GM19452 (cell line): Measurements from ENCODE around the gene CYP3A4.
"Not testable (repeated sequence)": the region's sequence is repeated elsewhere in the genome, so short reads cannot be mapped to it uniquely, and the experiment has no call there.

Experiments used
- ATAC-seq: cut with Tn5 transposase; IDR thresholded peaks from one replicate; pipeline ENCODE4 v1.9.1; 2021; ENCODE audit not compliant: unreplicated experiment

CYP3A4 gene

DNA sequence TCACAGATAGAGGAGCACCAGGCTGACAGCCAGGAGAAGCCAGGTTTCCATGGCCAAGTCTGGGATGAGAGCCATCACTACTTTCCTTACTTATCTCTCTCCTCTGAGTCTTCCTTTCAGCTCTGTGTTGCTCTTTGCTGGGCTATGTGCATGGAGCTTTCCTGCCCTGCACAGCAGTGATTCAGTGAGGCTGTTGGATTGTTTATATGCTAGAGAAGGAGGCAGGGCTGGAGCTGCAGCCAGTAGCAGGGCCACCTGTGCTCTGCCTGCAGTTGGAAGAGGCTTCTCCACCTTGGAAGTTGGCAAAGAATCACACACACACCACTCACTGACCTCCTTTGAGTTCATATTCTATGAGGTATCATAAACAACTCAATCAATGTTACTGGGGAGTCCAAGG, at the start of gene CYP3A4:
CYP3A4 (minus strand) TSS at position 178 of the 400 bp plus-strand sequence; CDS start at position 75, 103 bp downstream.
- ATAC-seq, result no peak

DNA sequence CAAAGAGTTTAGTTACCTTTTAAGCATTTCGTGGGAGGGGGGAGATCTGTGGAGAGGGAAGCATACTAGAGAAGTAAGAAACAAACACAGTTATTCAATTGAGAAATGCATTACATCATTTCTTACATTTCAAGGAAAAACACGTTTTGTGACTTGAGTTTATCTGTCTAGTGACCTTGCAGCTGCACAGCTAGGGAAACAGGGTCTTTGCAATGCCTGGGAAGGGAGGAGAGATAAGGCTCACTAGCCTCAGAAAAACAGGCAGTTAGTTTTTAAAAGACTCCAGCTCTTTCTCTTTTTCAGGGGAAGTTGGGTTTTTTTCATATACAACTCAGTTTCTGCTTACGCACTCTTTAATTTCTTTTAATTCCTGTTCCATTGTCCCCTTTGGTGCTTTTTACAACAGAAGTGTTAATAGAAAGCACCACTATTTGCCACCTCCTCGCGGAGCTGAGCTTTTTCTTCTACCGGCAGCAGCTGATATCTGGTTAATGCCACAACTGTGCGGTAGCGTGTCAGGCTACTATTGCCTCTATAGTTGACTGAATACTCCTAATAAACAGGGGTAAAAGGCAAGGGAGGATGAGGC, 49.4 kb upstream of the CYP3A4 start:
- no peak for ATAC-seq

DNA sequence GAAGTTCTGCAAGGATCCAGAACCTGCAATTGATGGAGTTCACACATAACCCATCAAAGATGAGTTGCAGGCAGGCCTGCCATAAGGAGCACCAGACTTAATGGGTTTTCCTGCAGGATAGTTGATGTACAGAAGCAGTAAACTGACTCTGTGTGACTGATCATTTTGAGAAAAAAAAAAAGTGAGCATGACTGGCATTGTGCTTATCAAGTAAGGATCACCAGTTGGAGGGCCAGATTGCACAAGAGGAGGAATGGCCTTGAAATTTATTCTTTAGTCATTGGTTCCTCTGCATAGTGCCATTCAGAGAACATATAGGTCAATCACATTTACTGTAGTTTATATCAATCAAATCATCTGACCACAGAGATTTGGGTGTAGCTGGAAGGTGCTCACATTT, 47.6 kb upstream of the CYP3A4 start:
- ATAC-seq, result no peak

DNA sequence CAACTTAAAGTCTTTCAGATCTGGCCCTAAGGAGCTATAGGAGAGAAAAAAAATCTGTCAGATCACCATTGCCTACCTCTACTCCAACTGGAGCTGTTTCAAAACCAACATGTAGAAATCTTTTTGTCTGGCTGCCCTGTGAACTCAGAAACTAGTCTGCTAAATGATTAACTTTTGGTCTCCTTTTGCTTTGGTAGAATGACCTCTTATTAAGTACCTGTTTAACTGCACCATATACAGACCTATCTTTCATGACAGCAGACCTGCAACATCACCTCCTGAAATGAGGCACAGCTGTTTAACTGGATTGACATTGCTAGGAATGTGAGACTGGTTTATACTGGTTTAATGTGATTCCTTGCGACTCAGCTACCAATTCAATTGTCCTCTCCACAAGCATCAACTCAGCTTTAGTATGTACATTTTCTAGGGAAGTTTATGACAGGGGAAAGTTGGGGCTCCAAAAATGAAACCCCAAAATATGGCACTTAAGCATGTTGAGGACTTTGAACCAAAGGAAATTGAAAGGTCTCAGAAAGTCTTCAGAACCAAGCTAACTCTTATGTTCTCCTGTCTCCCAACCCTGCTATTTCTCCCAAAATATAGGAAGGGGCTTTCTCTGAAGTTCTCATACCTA, 45.7 kb upstream of the CYP3A4 start:
- ATAC-seq, result no peak

DNA sequence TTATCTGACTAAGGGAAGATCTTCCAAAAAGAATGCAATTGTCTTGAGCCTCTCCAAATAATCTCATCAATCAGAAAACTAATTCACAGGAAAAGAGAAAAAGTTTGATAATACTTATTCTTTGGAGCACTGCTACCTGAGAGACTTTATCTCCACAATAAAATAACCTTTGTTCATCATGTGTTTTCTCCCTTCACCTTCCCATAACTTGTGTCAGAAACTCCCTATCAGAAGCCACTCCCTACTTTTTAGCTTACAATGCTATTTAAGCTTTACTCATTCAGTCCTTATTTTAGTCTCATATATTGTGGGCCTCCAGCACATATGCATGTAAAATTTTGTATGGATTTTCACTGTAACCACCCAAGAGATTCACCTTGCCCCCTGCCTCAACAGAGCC, 44.8 kb upstream of the CYP3A4 start:
- no peak for ATAC-seq

DNA sequence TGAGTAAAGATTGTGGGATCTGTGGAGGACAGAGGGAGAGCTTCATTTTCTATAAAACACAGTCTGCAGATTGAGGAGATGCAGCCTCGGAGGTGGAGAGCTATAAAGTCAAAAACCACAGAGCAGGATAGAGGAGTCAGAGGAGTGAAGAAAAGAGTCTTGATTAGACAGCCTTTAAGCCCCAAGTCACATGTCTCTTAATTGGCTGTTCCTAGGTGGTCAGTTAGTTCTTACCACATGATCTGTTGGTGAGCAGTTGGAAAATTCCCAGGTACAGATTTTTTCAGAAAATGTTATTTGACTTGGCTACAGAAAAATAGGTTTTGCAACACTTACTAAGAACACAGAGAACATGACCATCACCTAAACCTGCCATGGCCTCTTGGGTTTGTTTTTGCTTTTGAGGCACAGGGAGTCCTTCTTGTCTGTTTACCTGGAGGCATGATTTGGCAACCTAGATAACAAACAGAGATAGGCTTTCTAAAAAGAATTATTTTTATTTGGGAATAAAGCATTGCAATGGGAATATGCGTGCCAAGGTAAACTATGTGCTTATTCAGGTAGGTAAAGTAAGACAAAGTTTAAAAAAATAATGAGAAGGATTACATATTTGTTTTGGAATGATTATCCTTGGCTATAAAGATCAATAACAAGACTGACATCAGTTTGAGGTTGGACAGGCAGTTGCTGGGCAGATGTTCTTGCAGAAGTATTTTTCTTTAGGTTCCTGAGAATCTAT, 43.2 kb upstream of the CYP3A4 start:
- no peak for ATAC-seq

DNA sequence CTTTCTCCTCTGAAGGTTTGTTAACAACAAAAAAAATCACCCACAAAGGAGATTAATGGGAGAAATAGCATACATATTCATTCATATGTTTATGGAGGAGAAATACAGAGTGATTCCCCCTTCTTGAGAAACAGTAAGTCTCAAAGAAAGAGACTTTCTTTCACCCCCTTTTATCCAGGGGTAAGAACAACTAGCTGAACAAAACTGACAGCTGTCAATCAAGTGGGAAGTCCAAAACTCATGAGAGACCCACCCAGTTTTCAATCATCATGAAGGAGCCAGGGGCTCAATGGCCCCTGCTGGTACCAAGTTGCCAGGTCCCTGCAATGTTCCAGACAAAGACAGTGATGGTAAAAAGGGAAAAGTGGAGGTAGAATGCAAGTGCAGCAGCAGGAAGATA, 41.9 kb upstream of the CYP3A4 start:
- ATAC-seq, result no peak

DNA sequence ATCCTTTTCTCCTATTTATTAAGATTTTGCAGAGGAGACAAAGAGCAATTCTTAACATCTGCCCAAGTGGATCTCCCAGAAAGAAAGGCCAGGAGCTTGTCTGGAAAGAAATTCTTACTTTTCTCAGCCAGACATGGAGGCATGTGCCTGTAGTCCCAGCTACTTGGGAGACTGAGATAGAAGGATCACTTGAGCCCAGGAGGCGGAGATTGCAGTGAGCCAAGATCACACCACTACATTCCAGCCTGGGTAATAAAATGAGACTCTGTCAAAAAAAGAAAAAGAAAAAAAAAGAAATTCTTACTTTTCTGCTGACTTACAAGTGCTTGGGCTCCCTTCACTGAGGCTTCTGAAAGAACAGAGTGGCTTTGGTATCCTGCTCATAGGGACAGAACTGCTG, 41.5 kb upstream of the CYP3A4 start:
- ATAC-seq, result no peak

DNA sequence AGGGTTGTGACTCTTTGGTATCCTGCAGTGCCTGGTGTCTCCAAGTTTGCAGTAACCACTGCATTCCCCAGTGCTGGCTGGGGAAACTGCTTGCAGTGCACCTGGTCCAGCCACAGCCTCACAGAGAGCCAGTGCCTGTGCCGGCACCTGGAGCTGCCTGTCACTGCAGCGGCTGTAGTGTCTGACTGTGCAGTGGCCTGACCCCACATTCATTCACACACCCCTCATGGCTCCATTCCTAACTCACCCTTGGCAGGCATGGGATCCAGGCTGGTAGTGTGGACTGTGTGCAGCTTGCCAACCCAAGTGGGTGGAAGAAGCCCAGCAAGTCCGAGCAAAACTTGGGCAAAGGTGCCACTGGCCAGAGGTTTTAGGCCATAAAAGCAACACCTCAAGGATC, 40.1 kb upstream of the CYP3A4 start:
- no peak for ATAC-seq

DNA sequence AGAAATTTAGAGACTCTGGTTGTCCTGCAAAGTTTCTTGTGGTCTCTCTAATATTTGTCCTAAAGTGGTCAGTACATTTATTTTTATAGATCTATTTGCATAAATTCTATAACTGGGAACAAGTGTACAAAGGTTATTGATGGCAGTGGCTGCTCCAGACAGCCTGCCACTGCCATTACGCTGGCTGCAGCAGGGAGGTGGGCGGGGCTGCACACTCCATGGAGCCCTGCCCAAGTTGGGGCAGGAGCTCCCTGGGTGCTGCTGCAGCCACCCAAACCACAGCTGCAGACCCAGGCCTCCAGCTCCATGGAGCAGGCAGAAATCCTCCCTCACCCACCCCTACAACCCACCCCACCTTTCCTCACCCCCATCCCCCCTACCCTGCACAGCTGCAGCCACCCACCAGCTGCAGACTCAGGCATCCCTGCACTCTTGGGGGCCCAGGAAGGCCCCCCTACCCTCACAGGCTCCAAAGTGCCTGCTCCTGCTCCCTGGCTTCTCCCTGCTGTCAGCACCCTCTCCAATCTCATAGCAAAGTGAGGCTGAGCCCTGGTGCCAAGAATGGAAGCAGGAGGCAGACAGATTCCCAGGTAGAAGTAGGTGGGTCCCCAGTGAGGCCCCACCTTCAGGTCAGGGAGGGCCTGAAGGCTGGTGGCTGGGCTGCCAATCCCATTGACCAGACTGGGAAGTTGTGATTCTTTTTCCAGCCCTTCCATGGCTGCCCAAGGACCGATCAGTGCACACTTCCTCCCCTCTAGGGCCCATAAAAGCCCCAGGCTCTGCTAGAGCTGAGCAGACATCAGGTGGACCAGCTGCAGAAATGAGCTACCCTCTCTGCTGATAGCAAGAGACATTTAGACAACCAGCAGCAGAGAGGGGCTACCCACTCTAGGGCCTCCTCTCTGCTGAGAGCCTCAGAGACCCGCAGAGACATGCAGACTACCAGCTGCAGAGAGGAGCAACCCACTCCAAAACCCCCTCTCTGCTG, 39.0 kb upstream of the CYP3A4 start:
- no peak for ATAC-seq

DNA sequence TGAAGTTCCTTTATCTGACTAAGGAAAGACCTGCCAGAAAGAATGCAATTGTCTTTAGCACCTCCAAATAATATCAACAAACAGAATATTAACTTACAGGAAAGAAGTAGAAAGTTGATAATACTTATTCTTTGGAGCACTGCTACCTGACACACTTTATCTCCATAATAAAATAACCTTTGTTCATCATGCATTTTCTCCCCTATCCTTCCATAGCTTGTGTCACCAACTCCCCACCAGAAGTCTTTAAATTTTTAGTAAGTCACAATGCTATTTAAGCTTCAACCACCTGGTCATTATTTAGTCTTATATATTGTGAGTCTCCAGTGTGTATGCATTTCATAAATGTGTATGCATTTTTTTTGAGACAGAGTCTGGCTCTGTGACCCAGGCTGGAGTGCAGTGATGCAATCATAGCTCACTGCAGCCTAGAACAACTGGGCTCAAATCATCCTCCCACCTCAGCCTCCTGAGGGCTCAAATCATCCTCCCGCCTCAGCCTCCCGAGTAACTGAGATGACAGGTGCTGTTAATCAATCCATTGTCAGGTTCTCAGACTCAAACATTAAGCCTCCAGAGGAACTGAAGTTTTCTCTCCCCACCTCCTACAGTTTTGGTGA, 36.5 kb upstream of the CYP3A4 start:
- ATAC-seq, result no peak

DNA sequence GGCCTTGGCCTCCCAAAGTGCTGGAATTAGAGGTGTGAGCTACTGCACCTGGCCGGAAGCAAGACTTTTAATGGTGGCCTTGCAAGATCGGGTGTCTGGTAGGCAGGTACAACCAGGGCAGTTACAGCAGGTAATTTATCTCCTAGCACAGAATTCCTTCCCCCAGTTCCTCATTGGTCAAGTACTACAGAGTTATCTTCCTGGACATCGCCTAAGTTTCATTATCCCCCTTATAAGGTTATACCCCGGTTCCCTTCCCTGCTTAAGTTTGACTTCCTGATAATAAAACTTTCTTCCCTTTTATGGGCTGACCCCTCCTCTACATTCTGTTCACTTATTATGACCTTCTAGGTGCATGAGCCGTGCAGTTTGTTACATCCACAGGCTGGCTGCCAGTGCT, 24.8 kb upstream of the CYP3A4 start:
- ATAC-seq, result no peak

DNA sequence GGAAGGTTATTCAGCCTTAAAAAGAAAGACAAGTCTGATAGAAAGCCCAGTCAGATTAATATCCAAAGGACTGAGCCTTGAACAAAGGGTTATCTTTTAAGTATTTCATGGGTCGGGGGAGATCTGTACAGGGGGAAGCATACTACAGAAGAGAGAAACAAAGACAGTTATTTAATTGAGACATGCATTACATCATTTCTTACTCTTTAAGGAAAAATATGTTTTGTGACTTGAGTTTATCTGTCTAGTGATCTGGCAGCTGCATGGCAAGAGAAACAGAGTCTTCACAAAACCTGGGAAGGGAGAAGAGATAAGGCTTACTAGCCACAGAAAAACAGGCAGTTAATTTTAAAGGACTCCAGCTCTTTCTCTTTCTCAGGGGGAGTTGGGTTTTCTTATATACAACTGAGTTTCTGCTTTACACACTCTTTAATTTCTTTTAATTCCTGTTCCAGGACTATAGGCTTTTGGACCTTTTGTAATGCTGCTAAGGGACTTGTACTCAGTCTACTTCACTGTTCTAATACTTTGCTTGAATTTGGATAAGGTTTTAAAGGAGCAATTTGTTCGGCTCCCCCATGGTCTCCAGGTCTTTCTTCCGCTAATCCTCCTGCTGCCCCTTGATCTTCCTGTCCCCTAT, 23.0 kb upstream of the CYP3A4 start:
- no peak for ATAC-seq

DNA sequence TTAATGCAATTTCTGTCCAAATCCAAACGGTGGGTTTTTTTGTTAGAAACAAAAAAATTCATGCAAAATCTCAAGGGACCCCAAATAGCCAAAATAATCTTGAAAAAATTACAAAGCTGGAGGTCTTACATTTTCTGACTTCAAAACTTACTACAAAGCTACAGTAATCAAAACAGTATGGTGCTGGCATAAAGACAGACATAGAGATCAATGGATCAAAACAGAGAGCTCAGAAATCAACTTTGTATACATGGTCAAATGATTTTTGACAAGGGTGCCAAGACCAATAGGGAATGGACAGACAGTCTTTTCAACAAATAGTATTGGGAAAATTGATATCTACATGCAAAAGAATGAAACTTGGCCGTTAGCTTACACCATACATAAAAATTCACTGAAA, 21.7 kb upstream of the CYP3A4 start:
- ATAC-seq, result no peak

DNA sequence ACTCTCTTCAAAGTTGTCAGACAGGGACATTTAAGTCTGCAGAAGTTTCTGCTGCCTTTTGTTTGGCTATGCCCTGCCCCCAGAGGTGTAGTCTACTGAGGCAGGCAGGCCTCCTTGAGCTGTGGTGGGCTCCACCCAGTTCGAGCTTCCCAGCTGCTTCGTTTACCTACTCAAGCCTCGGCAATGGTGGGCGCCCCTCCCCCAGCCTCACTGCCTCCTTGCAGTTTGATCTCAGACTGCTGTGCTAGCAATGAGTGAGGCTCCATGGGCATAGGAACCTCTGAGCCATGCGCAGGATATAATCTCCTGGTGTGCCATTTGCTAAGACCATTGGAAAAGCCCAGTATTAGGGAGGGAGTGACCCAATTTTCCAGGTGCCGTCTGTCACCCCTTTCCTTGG, 19.1 kb upstream of the CYP3A4 start:
- not testable (repeated sequence) for ATAC-seq

DNA sequence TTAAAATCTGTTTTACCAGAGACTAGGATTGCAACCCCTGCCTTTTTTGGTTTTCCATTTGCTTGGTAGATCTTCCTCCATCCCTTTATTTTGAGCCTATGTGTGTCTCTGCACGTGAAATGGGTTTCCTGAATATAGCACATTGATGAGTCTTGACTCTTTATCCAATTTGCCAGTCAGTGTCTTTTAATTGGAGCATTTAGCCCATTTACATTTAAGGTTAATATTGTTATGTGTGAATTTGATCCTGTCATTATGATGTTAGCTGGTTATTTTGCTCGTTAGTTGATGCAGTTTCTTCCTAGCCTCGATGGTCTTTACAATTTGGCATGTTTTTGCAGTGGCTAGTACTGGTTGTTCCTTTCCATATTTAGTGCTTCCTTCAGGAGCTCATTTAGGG, 17.4 kb upstream of the CYP3A4 start:
- not testable (repeated sequence) for ATAC-seq

DNA sequence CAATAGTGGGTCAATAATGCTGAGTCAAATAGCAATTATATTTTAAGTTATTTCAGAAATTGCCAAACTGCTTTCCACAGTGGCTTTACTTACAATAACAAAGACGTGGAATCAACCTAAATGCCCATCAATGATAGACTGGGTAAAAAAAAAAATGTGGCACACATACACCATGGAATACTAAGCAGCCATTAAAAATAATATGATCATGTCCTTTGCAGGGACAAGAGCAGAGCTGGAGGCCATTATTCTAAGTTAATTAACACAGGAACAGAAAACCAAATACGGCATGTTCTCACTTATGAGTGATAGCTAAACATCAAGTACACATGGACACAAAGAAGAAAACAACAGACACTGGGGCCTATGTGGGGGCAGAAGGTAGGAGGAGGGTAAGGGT, 15.0 kb upstream of the CYP3A4 start:
- no peak for ATAC-seq

DNA sequence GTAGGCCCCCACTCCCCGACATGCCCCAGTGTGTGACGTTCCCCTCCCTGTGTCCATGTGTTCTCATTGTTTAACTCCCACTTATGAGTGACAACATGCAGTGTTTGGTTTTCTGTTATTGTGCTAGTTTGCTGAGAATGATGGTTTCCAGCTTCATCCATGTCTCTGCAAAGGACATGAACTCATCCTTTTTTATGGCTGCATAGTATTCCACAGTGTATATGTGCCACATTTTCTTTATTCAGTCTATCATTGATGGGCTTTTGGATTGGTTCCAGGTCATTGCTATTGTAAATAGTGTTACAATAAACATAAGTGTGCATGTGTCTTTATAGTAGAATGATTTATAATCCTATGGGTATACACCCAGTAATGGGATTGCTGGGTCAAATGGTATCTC, 11.9 kb upstream of the CYP3A4 start:
- ATAC-seq, result not testable (repeated sequence)

DNA sequence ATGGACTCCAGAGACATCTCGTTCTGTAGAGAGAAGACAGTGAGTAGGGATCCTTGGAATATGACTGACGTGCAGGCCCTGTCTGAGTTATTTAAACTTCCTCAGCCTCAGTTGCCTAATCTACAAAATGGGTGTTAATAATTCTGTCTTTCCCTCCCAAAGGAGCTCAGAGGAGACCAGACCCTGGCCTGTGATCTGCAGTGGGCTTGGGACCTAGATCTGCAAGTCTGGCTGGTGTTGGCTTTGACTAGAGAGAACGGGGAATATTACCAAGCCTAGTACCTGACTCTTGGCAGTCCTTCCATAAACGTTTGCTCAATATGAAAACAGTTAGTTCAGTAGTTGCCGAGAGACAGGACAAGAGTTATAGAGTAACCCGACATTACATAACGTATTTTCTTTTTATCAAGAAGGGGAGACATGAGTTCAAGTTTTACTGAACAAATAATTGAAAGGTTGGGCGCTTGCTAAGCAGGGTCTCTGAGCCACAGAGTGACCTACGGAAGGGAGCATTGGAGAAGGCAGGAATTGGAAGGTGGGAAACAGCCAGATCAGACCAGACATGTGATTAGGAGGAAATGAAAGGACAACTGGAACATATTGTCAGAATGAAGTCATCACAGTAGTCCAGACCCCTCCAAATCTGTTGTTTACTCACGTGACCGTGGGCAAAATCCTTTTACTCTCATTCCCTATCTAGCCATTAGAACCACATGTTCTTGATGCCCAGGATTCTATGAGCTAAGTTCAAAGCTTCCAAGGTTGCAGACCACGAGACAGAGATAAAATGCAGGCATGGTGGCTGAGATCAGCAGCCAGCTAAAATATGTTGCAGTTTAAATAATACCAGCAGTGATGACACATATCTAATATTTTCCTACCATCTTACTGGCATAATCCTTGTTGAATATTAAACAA, 10.9 kb upstream of the CYP3A4 start:
- no peak for ATAC-seq
